ENCODE data around the gene SMAD6. TPM values are rescaled to one million over a fixed set of nuclear protein-coding genes. Genes with fewer than 3 reads are reported as not detected.

SMAD6 gene
- total and polyA plus RNA-seq, 2 experiments from 2014 or later = 1.6 to 15.7 TPM

DNA sequence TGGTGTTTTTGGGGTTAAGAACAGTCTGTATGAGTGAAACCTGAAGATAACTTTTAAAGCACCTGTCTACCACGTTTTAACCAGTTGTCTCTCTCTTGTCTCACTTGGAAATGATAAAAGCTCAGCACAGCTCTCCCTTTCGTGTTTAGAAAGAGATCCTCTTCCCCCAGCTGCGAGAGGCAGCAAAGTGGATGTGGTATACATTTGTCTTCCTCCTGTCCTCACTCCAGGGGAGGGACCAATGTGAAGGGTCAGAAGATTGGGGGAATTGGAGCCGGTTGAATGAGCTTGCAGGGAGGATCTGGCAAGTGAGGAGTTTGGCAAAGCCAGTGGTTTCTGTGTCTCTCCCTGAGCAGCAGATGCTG is 14.6 kb downstream of the SMAD6 start:
- ATAC-seq = no peak
- Histone ChIP-seq H2AFZ (no peak overlapping the region), H3K4me3 (no peak overlapping the region), H3K9me2 (ENCODE audit: insufficient read depth) (no peaks in the 10 kb centered on the region), H3K27ac (ENCODE audit: low read depth) (no peak overlapping the region), H3K4me2 (no peak overlapping the region), H3K36me3 (ENCODE audit: insufficient read depth) (no peaks in the 10 kb centered on the region; the same call in 1 of the 2 replicates), H3K27me3 (ENCODE audit: insufficient read depth) (no peaks in the 10 kb centered on the region), H3K4me1 (ENCODE audit: insufficient read depth) (peaks cover 10% of the 10 kb centered on the region; the same call in 1 of the 2 replicates), H3F3A (replicated peaks; ENCODE audit: low read depth) (no peaks in the 10 kb centered on the region), H3K79me2 (replicated peaks; ENCODE audit: insufficient read depth) (no peaks in the 10 kb centered on the region), H4K20me1 (replicated peaks; ENCODE audit: insufficient read depth) (no peaks in the 10 kb centered on the region)
- Mint-ChIP-seq H3K36me3 (ENCODE audit: low read depth) (peaks cover 3% of the 10 kb centered on the region; the same call in 1 of the 3 replicates), H3K4me3 (no peak overlapping the region), H3K9me3 (no peaks in the 10 kb centered on the region), H3K27ac (no peak overlapping the region), H3K27me3 (ENCODE audit: insufficient read depth, low read depth, poor library complexity) (peaks cover 6% of the 10 kb centered on the region), H3K4me1 (peaks cover 29% of the 10 kb centered on the region)
- TF ChIP-seq, protein P1, sequence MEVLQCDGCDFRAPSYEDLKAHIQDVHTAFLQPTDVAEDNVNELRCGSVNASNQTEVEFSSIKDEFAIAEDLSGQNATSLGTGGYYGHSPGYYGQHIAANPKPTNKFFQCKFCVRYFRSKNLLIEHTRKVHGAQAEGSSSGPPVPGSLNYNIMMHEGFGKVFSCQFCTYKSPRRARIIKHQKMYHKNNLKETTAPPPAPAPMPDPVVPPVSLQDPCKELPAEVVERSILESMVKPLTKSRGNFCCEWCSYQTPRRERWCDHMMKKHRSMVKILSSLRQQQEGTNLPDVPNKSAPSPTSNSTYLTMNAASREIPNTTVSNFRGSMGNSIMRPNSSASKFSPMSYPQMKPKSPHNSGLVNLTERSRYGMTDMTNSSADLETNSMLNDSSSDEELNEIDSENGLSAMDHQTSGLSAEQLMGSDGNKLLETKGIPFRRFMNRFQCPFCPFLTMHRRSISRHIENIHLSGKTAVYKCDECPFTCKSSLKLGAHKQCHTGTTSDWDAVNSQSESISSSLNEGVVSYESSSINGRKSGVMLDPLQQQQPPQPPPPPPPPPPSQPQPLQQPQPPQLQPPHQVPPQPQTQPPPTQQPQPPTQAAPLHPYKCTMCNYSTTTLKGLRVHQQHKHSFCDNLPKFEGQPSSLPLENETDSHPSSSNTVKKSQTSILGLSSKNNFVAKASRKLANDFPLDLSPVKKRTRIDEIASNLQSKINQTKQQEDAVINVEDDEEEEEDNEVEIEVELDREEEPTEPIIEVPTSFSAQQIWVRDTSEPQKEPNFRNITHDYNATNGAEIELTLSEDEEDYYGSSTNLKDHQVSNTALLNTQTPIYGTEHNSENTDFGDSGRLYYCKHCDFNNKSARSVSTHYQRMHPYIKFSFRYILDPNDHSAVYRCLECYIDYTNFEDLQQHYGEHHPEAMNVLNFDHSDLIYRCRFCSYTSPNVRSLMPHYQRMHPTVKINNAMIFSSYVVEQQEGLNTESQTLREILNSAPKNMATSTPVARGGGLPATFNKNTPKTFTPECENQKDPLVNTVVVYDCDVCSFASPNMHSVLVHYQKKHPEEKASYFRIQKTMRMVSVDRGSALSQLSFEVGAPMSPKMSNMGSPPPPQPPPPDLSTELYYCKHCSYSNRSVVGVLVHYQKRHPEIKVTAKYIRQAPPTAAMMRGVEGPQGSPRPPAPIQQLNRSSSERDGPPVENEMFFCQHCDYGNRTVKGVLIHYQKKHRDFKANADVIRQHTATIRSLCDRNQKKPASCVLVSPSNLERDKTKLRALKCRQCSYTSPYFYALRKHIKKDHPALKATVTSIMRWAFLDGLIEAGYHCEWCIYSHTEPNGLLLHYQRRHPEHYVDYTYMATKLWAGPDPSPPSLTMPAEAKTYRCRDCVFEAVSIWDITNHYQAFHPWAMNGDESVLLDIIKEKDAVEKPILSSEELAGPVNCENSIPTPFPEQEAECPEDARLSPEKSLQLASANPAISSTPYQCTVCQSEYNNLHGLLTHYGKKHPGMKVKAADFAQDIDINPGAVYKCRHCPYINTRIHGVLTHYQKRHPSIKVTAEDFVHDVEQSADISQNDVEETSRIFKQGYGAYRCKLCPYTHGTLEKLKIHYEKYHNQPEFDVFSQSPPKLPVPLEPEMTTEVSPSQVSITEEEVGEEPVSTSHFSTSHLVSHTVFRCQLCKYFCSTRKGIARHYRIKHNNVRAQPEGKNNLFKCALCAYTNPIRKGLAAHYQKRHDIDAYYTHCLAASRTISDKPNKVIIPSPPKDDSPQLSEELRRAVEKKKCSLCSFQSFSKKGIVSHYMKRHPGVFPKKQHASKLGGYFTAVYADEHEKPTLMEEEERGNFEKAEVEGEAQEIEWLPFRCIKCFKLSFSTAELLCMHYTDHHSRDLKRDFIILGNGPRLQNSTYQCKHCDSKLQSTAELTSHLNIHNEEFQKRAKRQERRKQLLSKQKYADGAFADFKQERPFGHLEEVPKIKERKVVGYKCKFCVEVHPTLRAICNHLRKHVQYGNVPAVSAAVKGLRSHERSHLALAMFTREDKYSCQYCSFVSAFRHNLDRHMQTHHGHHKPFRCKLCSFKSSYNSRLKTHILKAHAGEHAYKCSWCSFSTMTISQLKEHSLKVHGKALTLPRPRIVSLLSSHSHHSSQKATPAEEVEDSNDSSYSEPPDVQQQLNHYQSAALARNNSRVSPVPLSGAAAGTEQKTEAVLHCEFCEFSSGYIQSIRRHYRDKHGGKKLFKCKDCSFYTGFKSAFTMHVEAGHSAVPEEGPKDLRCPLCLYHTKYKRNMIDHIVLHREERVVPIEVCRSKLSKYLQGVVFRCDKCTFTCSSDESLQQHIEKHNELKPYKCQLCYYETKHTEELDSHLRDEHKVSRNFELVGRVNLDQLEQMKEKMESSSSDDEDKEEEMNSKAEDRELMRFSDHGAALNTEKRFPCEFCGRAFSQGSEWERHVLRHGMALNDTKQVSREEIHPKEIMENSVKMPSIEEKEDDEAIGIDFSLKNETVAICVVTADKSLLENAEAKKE (CRISPR knock-in tag; IDR thresholded peaks at IDR 0.05) = no peak
- TF ChIP-seq ZNF331 (CRISPR knock-in tag; IDR thresholded peaks at IDR 0.05; ENCODE audit: low read depth) = no peak
- TF ChIP-seq ETS1 (IDR thresholded peaks at IDR 0.05) = no peak
- no peak for TF ChIP-seq JUNB (IDR thresholded peaks at IDR 0.05; ENCODE audit: unreplicated experiment)
- no peak for TF ChIP-seq EZH2phosphoT487 (IDR thresholded peaks at IDR 0.05; ENCODE audit: unreplicated experiment)
- no peak for TF ChIP-seq STAT1 (IDR thresholded peaks at IDR 0.05; ENCODE audit: unreplicated experiment)
- no peak for TF ChIP-seq CREB1 (CRISPR knock-in tag; IDR thresholded peaks at IDR 0.05; ENCODE audit: low read depth)
- no peak for TF ChIP-seq POLR2AphosphoS5 (IDR thresholded peaks at IDR 0.05; ENCODE audit: low read depth)
- no peak for TF ChIP-seq NANOG (IDR thresholded peaks at IDR 0.05; ENCODE audit: borderline replicate concordance)
- TF ChIP-seq, protein P2, sequence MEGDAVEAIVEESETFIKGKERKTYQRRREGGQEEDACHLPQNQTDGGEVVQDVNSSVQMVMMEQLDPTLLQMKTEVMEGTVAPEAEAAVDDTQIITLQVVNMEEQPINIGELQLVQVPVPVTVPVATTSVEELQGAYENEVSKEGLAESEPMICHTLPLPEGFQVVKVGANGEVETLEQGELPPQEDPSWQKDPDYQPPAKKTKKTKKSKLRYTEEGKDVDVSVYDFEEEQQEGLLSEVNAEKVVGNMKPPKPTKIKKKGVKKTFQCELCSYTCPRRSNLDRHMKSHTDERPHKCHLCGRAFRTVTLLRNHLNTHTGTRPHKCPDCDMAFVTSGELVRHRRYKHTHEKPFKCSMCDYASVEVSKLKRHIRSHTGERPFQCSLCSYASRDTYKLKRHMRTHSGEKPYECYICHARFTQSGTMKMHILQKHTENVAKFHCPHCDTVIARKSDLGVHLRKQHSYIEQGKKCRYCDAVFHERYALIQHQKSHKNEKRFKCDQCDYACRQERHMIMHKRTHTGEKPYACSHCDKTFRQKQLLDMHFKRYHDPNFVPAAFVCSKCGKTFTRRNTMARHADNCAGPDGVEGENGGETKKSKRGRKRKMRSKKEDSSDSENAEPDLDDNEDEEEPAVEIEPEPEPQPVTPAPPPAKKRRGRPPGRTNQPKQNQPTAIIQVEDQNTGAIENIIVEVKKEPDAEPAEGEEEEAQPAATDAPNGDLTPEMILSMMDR (conservative IDR thresholded peaks at IDR 0.05; ENCODE audit: low read depth in 2 of 2) = no peak
- TF ChIP-seq ZNF114 (CRISPR knock-in tag; IDR thresholded peaks at IDR 0.05) = no peak
- no peak for TF ChIP-seq EZH2 (IDR thresholded peaks at IDR 0.05; ENCODE audit: low read depth, unreplicated experiment)
- TF ChIP-seq REST (IDR thresholded peaks at IDR 0.05; ENCODE audit: unreplicated experiment) = no peak
- no peak for DNase-seq (ENCODE audit: low spot score)
